ENCODE measurements around the gene IFIT1B.

Gene IFIT1B

DNA sequence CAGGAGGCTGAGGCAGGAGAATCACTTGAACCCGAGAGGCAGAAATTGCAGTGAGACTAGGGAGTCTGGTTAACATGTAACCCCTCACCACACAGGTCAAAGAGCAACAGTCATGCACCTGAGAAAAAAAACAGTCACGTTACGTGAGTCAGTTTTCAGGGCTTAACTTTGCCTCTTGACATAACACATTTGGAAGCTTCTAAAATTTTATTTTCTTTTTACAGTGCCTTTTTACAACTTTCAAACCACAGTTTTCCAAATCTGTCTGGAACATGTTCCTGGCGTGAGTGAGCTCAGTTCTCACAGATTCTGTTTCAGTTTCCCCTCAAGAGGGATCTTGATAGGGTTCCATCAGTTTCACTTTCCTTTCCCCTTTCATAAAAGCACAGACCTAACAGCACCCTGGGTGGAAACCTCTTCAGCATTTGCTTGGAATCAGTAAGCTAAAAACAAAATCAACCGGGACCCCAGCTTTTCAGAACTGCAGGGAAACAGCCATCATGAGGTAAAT, 45.7 kb upstream of the IFIT1B start:
- no peaks in the 10 kb centered on the region for H3K36me3 ChIP-seq (ENCODE audit: control insufficient read depth, low read length)

DNA sequence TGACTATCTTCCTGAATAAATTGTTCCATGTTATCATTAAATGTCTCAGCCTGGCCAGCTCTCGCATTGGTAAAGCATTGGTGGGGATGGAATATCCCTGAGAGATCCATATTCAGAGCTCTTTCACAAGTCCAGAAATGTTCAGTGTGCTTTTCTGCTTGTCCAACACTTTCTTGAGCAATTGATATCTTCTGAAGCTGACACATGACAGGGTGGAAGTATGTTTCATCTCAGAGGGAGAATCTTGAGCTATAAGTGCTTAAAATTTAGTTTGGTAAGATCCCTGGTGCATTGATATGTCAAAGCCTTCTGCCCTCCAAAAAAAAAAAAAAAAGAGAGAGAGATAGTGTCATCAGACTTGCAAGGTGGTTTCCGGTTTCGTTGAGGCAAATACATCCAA, 42.6 kb upstream of the IFIT1B start:
- H3K9me3 ChIP-seq (ENCODE audit: control insufficient read depth, insufficient read depth, low read length): no peaks in the 10 kb centered on the region
- no peaks in the 10 kb centered on the region for H4K20me1 ChIP-seq (ENCODE audit: control insufficient read depth, insufficient read depth, low read depth, low read length)
- H3K9me2 ChIP-seq (replicated peaks; ENCODE audit: control insufficient read depth, low read length): no peaks in the 10 kb centered on the region
- no peak overlapping the region for H3K4me2 ChIP-seq (ENCODE audit: low read length)
- H3K79me2 ChIP-seq (ENCODE audit: control insufficient read depth, low read length): no peaks in the 10 kb centered on the region
- no peak overlapping the region for H3K4me3 ChIP-seq (ENCODE audit: low read length)
- no peak overlapping the region for H3K27ac ChIP-seq (ENCODE audit: low read depth, low read length)
- no peaks in the 10 kb centered on the region for H3F3A ChIP-seq (ENCODE audit: control insufficient read depth, insufficient read depth)
- H3K27me3 ChIP-seq (ENCODE audit: control insufficient read depth, low read length): no peaks in the 10 kb centered on the region
- no peak for TF ChIP-seq EZH2phosphoT487 (IDR thresholded peaks at IDR 0.05; ENCODE audit: borderline replicate concordance, low read length)
- no peak for TF ChIP-seq CTCF (IDR thresholded peaks at IDR 0.05; ENCODE audit: low read depth, low read length, poor library complexity, severe bottlenecking)
- no peaks in the 10 kb centered on the region for H3K36me3 ChIP-seq (ENCODE audit: control insufficient read depth, low read length)
- peaks cover 23% of the 10 kb centered on the region for H3K4me1 ChIP-seq (ENCODE audit: control insufficient read depth, low read length)

More for the DNA sequence above, 45.7 kb upstream of the IFIT1B start:
- Histone ChIP-seq H3K9me3 (ENCODE audit: control insufficient read depth, insufficient read depth, low read length) (no peaks in the 10 kb centered on the region), H3K27me3 (ENCODE audit: control insufficient read depth, low read length) (no peaks in the 10 kb centered on the region), H3K27ac (ENCODE audit: low read depth, low read length) (no peak overlapping the region), H4K20me1 (ENCODE audit: control insufficient read depth, insufficient read depth, low read depth, low read length) (no peaks in the 10 kb centered on the region), H3K4me3 (ENCODE audit: low read length) (peak overlapping the region; percentile 57), H3K4me2 (ENCODE audit: low read length) (peak overlapping the region; percentile 61), H3K9me2 (replicated peaks; ENCODE audit: control insufficient read depth, low read length) (no peaks in the 10 kb centered on the region), H3F3A (ENCODE audit: control insufficient read depth, insufficient read depth) (no peaks in the 10 kb centered on the region), H3K4me1 (ENCODE audit: control insufficient read depth, low read length) (peaks cover 33% of the 10 kb centered on the region), H3K79me2 (ENCODE audit: control insufficient read depth, low read length) (no peaks in the 10 kb centered on the region)
- no peak for TF ChIP-seq EZH2phosphoT487 (IDR thresholded peaks at IDR 0.05; ENCODE audit: borderline replicate concordance, low read length)
- TF ChIP-seq CTCF (IDR thresholded peaks at IDR 0.05; ENCODE audit: low read depth, low read length, poor library complexity, severe bottlenecking): no peak

DNA sequence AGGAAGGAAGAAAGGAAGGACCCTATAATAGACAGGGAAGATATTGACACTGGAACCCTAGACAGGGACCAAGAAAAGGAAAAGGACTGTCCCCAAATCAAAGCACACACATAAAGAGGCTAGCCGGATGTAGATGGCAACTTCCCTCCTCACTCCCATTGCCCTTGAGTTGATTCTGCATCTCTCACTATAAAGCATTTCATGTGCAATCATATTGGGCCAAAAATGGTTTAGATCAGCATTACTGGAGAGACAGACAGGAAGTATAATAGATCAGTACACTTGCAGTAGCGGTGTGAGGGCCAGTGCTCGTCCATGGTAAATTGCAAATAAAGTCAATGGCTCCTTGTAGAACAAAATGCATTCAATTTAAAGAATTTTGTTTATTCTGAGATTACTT, 41.6 kb upstream of the IFIT1B start:
- no peaks in the 10 kb centered on the region for H3K79me2 ChIP-seq (ENCODE audit: control insufficient read depth, low read length)
- no peak overlapping the region for H3K27ac ChIP-seq (ENCODE audit: low read depth, low read length)
- TF ChIP-seq CTCF (IDR thresholded peaks at IDR 0.05; ENCODE audit: low read depth, low read length, poor library complexity, severe bottlenecking) (no peak), EZH2phosphoT487 (IDR thresholded peaks at IDR 0.05; ENCODE audit: borderline replicate concordance, low read length) (no peak)
- H3K36me3 ChIP-seq (ENCODE audit: control insufficient read depth, low read length): no peaks in the 10 kb centered on the region
- H4K20me1 ChIP-seq (ENCODE audit: control insufficient read depth, insufficient read depth, low read depth, low read length): no peaks in the 10 kb centered on the region
- peaks cover 23% of the 10 kb centered on the region for H3K4me1 ChIP-seq (ENCODE audit: control insufficient read depth, low read length)
- H3K4me3 ChIP-seq (ENCODE audit: low read length): no peak overlapping the region
- no peak overlapping the region for H3K4me2 ChIP-seq (ENCODE audit: low read length)
- no peaks in the 10 kb centered on the region; the same call in 1 of the 2 replicates for H3K27me3 ChIP-seq (ENCODE audit: control insufficient read depth, low read length)
- H3F3A ChIP-seq (ENCODE audit: control insufficient read depth, insufficient read depth): no peaks in the 10 kb centered on the region
- no peaks in the 10 kb centered on the region for H3K9me2 ChIP-seq (replicated peaks; ENCODE audit: control insufficient read depth, low read length)
- no peaks in the 10 kb centered on the region for H3K9me3 ChIP-seq (ENCODE audit: control insufficient read depth, insufficient read depth, low read length)

Measured in DOHH2 (cell line).